Endothelial cell of umbilical vein (primary cell): ENCODE results near the gene DPF3. TPM values are rescaled to one million over a fixed set of nuclear protein-coding genes. Genes with fewer than 3 reads are reported as not detected.

Experiments used
- BruUV-seq: library from RNA; stranded (reverse); fragments of 400-500 nt; replicated peaks from 2 replicates; lab custom pipeline; 2021; lab: Mats Ljungman, UMichigan
- CTCF ChIA-PET: fragments of 300-600, 350-600 bp; sonication (Branson Sonifier 250); formaldehyde crosslinking; loops from one replicate; lab custom pipeline; 2021; ENCODE audit warnings: antibody characterized with exemption, inconsistent platforms; lab: Charles Lee
- POLR2A ChIA-PET: fragments of 300-600, 350-600 bp; sonication (Branson Sonifier 250); formaldehyde crosslinking; loops from one replicate; lab custom pipeline; 2021; ENCODE audit warnings: antibody characterized with exemption, inconsistent platforms; lab: Charles Lee
- DNase-seq: peaks from one replicate; pipeline ENCODE4 v3.0.0-alpha.2; 2011; ENCODE audit warnings: low read depth, low spot score
- FAIRE-seq: peaks from 2 replicates; lab custom pipeline; 2011; peaks lifted over from hg19 to GRCh38; lab: Jason Lieb, UNC
- H2AFZ ChIP-seq: 2 replicates; pipeline ENCODE4 v1.6.0; 2012; ENCODE audit warnings: low read depth, low read length, control low read depth, inconsistent platforms
- H3K27ac ChIP-seq: 2 replicates; pipeline ENCODE4 v1.5.1; 2011; ENCODE audit warnings: low read depth, mild to moderate bottlenecking, control low read depth, low read length, moderate library complexity; ENCODE audit not compliant: insufficient read depth
- H3K27me3 ChIP-seq, 2 experiments: 2 replicates each; pipeline versions ENCODE4 v1.6.0 to v1.6.1; 2011; ENCODE audit warnings: low read length in 2 of 2, mixed read lengths in 1 of 2; ENCODE audit not compliant: control insufficient read depth in 2 of 2, insufficient read depth in 2 of 2
- H3K36me3 ChIP-seq, 2 experiments: 2 replicates in 1 of 2; 3 replicates in 1 of 2; pipeline ENCODE4 v1.5.1; 2011; ENCODE audit warnings: low read length in 2 of 2, mild to moderate bottlenecking in 1 of 2, moderate library complexity in 1 of 2; ENCODE audit not compliant: control insufficient read depth in 2 of 2, insufficient read depth in 2 of 2; ENCODE audit errors: extremely low read depth in 1 of 2
- H3K4me1 ChIP-seq: 3 replicates; pipeline ENCODE4 v1.5.1; 2011; ENCODE audit warnings: mild to moderate bottlenecking, low read length; ENCODE audit not compliant: control insufficient read depth, insufficient read depth; ENCODE audit errors: extremely low read depth
- H3K4me2 ChIP-seq: 2 replicates; pipeline ENCODE4 v1.6.1; 2011; ENCODE audit warnings: low read length, control low read depth, mixed read lengths; ENCODE audit not compliant: insufficient read depth
- H3K4me3 ChIP-seq, 3 experiments: fragments of 200-600 bp in 1 of 3; sonication (generic), shearing (Covaris generic) in 1 of 3; replicated peaks in 1 of 3; 2 replicates each; pipeline ENCODE4 v1.5.1; 2011 to 2016; ENCODE audit warnings: control low read depth in 3 of 3, low read length in 3 of 3, mild to moderate bottlenecking in 2 of 3, inconsistent platforms in 1 of 3, low read depth in 1 of 3, moderate library complexity in 1 of 3; ENCODE audit not compliant: insufficient read depth in 1 of 3
- H3K79me2 ChIP-seq: 2 replicates; pipeline ENCODE4 v1.6.0; 2012; ENCODE audit warnings: low read length, inconsistent platforms; ENCODE audit not compliant: control insufficient read depth, insufficient read depth
- H3K9ac ChIP-seq: replicated peaks from 2 replicates; pipeline ENCODE3; 2011; ENCODE audit warnings: low read length, control low read depth; ENCODE audit not compliant: insufficient read depth; ENCODE audit errors: extremely low read depth
- H3K9me1 ChIP-seq: replicated peaks from 3 replicates; pipeline ENCODE4 v1.6.0; 2011; ENCODE audit warnings: mild to moderate bottlenecking, low read length; ENCODE audit not compliant: control insufficient read depth, insufficient read depth; ENCODE audit errors: extremely low read depth
- H3K9me3 ChIP-seq: replicated peaks from 2 replicates; pipeline ENCODE4 v1.5.1; 2012; ENCODE audit warnings: low read length, inconsistent platforms; ENCODE audit not compliant: control insufficient read depth, insufficient read depth
- H4K20me1 ChIP-seq: replicated peaks from 2 replicates; pipeline ENCODE3; 2011; ENCODE audit warnings: mild to moderate bottlenecking, low read length; ENCODE audit not compliant: control insufficient read depth, insufficient read depth; ENCODE audit errors: extremely low read depth
- CTCF ChIP-seq, 2 donors: IDR thresholded peaks; 1 replicate in 1 of 2; 2 replicates in 1 of 2; pipeline ENCODE4 v1.5.1; 2011; ENCODE audit warnings: low read length in 2 of 2, mild to moderate bottlenecking in 2 of 2, moderate library complexity in 2 of 2, control low read depth in 1 of 2, inconsistent platforms in 1 of 2, low read depth in 1 of 2; ENCODE audit not compliant: insufficient read depth in 1 of 2; ENCODE audit errors: extremely low read depth in 1 of 2
- EZH2 ChIP-seq: IDR thresholded peaks from 2 replicates; pipeline ENCODE4 v1.6.1; 2012; ENCODE audit warnings: borderline replicate concordance, low read depth, mild to moderate bottlenecking, moderate library complexity, low read length, inconsistent platforms; ENCODE audit not compliant: severe bottlenecking
- FOS ChIP-seq: IDR thresholded peaks from 2 replicates; pipeline ENCODE4 v1.6.1; 2011; ENCODE audit warnings: mild to moderate bottlenecking, low read length, moderate library complexity, borderline replicate concordance; ENCODE audit not compliant: insufficient read depth
- GATA2 ChIP-seq: IDR thresholded peaks from 2 replicates; pipeline ENCODE4 v1.7.0; 2011; ENCODE audit warnings: low read depth, mild to moderate bottlenecking, moderate library complexity, mixed read lengths, low read length; ENCODE audit not compliant: insufficient read length, insufficient read depth
- JUN ChIP-seq: IDR thresholded peaks from 2 replicates; pipeline ENCODE4 v1.6.1; 2011; ENCODE audit warnings: borderline replicate concordance, low read depth; ENCODE audit not compliant: insufficient read length, insufficient read depth
- MYC ChIP-seq: IDR thresholded peaks from one replicate; pipeline ENCODE4 v1.6.1; 2011; ENCODE audit warnings: mild to moderate bottlenecking, low read depth, low read length
- POLR2A ChIP-seq: IDR thresholded peaks from 2 replicates; pipeline ENCODE4 v1.6.1; 2012; ENCODE audit warnings: low read depth, mild to moderate bottlenecking, control low read depth, low read length
- POLR2AphosphoS5 ChIP-seq: IDR thresholded peaks from 2 replicates; pipeline ENCODE4 v1.6.1; 2012; ENCODE audit warnings: low read depth, mild to moderate bottlenecking, control low read depth, low read length, moderate library complexity; ENCODE audit not compliant: insufficient read depth
- dilution Hi-C: fragments of 300-500 bp; cut with MboI; formaldehyde crosslinking; loops from one replicate; pipeline ENCODE4 v1.15.0; 2019; ENCODE audit warnings: low sequenced_read_pairs; ENCODE audit not compliant: extremely low pct_ligation_motif_present
- intact Hi-C: fragments of 100-400 bp; cut with micrococcal nuclease; formaldehyde crosslinking; loops from one replicate; pipeline ENCODE4 v1.10.0; 2022
- polyA plus RNA-seq, 4 experiments: library from polyadenylated mRNA; depleted of rRNA in 3 of 4; stranded (reverse) in 3 of 4; unstranded in 1 of 4; fragments of >200 nt; gene quantifications; 2 replicates each; pipeline versions ENCODE4 v1.2.1 to v1.2.3, GENCODE V29; 2011 to 2012; ENCODE audit warnings: missing spikeins in 1 of 4
- total RNA-seq: library from RNA; stranded (reverse); gene quantifications from 2 replicates; pipeline ENCODE4 v1.2.3, GENCODE V29; 2021
- TF ChIP-seq, protein P1 (sequence below): IDR thresholded peaks from 2 replicates; pipeline ENCODE4 v1.6.1; 2011; ENCODE audit not compliant: insufficient read depth, insufficient read length

Gene DPF3
- total and polyA plus RNA-seq, 2 donors (not counting 3 experiments of a cell fraction or from before 2014, with no cell fraction given): 2.4 to 3.5 TPM

DNA sequence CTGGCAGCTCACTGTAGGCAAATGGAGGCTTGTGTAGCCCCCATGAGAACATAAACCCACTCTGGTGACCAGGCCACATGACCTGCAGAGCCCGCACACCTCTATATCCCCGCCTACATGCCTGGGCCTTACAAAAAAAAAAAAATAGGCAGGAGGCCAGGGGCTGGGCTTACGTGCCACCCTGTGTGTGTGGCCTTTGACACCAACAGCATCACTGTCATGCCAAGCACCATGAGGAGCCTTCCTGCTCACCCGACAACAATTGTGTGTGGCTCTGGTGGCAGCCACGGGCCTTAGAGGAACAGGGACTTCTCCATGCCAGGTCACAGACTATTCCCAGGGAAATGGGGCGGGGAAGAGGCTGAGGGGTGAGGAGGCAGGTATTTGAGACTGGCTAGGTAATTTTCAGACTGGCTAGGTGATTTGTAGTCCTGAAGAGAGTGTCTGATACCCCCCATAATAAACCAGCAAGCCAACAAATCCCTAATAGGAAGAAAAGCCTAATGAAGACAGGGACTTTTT, 140.0 kb downstream of the DPF3 start:
- no peaks in the 10 kb centered on the region for H4K20me1 ChIP-seq
- ChIA-PET POLR2A (no interaction called here), CTCF (interaction anchor here (0.8 to 1.1 kb wide), 2 partner anchors 10 to 237 kb away, joined by 4 read pairs; no protein-coding TSS in a partner anchor)
- no peak overlapping the region for H3K27ac ChIP-seq
- H3K9me1 ChIP-seq: no peaks in the 10 kb centered on the region
- H3K4me1 ChIP-seq: no peaks in the 10 kb centered on the region
- H3K27me3 ChIP-seq: no peaks in the 10 kb centered on the region
- H2AFZ ChIP-seq: no peak overlapping the region
- H3K4me3 ChIP-seq: no peak overlapping the region
- TF ChIP-seq CTCF (IDR thresholded peaks at IDR 0.05; ENCODE audit: extremely low read depth in 1 of 2, insufficient read depth in 1 of 2, low read depth in 1 of 2, low read length in 2 of 2): no peak
- TF ChIP-seq, protein P1, sequence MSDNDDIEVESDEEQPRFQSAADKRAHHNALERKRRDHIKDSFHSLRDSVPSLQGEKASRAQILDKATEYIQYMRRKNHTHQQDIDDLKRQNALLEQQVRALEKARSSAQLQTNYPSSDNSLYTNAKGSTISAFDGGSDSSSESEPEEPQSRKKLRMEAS: no peak
- no peak for TF ChIP-seq POLR2A
- TF ChIP-seq POLR2AphosphoS5: no peak
- no peak for TF ChIP-seq GATA2
- no peak for TF ChIP-seq JUN
- no peak for TF ChIP-seq MYC
- no peak for TF ChIP-seq FOS
- TF ChIP-seq EZH2: no peak
- H3K79me2 ChIP-seq: no peaks in the 10 kb centered on the region
- H3K4me2 ChIP-seq: no peak overlapping the region
- dilution Hi-C loops: no loop called here
- intact Hi-C loops: no loop called here
- H3K36me3 ChIP-seq: no peaks in the 10 kb centered on the region
- no peak for FAIRE-seq
- no peak overlapping the region for H3K9ac ChIP-seq
- no TSS peak for BruUV-seq
- no peak for DNase-seq
- H3K9me3 ChIP-seq: no peaks in the 10 kb centered on the region
